ENCODE data around the gene RERE. TPM values are rescaled to one million over a fixed set of nuclear protein-coding genes. Genes with fewer than 3 reads are reported as not detected.
"Not testable (repeated sequence)": the region's sequence is repeated elsewhere in the genome, so short reads cannot be mapped to it uniquely, and the experiment has no call there.

RERE gene
- total RNA-seq, 1 donor: 55.0 TPM

- H3K9me3 ChIP-seq (ENCODE audit: low read depth, low read length): no peaks in the 10 kb centered on the region
- H3K79me2 ChIP-seq (ENCODE audit: insufficient read depth, low read length): no peaks in the 10 kb centered on the region
- no peak for TF ChIP-seq CTCF (IDR thresholded peaks at IDR 0.05; ENCODE audit: extremely low read depth, low read depth, low read length)
- H2AFZ ChIP-seq (ENCODE audit: low read length): no peak overlapping the region
- H3K36me3 ChIP-seq (ENCODE audit: insufficient read depth, low read length): no peaks in the 10 kb centered on the region
- peaks cover 13% of the 10 kb centered on the region for H4K20me1 ChIP-seq (ENCODE audit: insufficient read depth, low read length)
- no peak overlapping the region for H3K4me2 ChIP-seq (ENCODE audit: insufficient read depth, low read length)
- no peak overlapping the region for H3K27ac ChIP-seq (ENCODE audit: low read depth, low read length)
- DNase-seq (ENCODE audit: insufficient read length, low spot score, missing footprints): no peak
- no peaks in the 10 kb centered on the region for H3K4me1 ChIP-seq (ENCODE audit: insufficient read depth, low read length)
- H3K27me3 ChIP-seq (ENCODE audit: insufficient read depth, low read length): no peaks in the 10 kb centered on the region
- H3K4me3 ChIP-seq (ENCODE audit: insufficient read depth, low read length): no peak overlapping the region
Measured at GRCh38 chr1:8787218-8787617, 30.2 kb downstream of the RERE start.

DNA sequence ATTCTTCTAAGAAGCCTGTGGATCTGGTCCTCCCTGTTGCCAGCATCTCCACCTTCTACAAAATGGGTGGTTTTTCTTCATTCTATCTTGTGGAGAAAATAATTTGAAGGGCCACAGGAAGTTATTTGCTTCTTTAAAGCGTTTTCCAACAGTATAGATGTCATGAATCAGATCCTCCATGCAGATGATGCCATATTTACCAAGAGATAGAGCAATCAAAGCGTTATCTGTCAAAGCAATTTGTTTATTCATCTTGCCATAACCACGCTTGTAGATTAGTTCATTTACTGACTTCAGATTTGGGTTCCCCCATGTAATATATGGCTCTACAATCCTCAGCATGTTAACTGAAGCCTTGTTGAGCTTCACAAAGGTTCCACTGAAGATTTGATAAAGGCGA lies 31.2 kb downstream of the RERE start:
- not testable (repeated sequence) for H3K27ac ChIP-seq (ENCODE audit: low read depth, low read length); H3K9me3 ChIP-seq (ENCODE audit: low read depth, low read length); H2AFZ ChIP-seq (ENCODE audit: low read length); H3K4me2 ChIP-seq (ENCODE audit: insufficient read depth, low read length); H3K79me2 ChIP-seq (ENCODE audit: insufficient read depth, low read length); H3K4me1 ChIP-seq (ENCODE audit: insufficient read depth, low read length); H3K4me3 ChIP-seq (ENCODE audit: insufficient read depth, low read length); H3K27me3 ChIP-seq (ENCODE audit: insufficient read depth, low read length); DNase-seq (ENCODE audit: insufficient read length, low spot score, missing footprints); H3K36me3 ChIP-seq (ENCODE audit: insufficient read depth, low read length)
- H4K20me1 ChIP-seq (ENCODE audit: insufficient read depth, low read length): peaks cover 11% of the 10 kb centered on the region

DNA sequence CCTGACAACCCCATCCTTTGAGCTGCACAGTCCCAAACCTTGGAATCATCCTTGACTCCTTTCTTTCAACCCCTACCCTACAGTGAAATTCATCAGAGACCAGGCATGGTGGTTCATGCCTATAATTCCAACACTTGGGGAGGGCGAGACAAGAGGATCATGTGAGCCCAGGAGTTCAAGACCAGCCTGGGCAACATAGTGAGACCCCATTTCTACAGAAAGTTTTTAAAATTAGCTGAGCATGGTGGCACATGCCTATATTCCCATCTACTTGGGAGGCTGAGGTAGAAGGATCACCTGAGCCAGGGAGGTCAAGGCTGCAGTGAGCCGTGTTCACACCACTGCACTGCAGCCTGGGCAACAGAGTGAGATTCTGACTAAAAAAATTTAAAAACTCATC lies 34.5 kb downstream of the RERE start:
- no peak for TF ChIP-seq CTCF (IDR thresholded peaks at IDR 0.05; ENCODE audit: extremely low read depth, low read depth, low read length)
- H3K4me2 ChIP-seq (ENCODE audit: insufficient read depth, low read length): no peak overlapping the region
- no peak overlapping the region for H3K27ac ChIP-seq (ENCODE audit: low read depth, low read length)
- peaks cover 14% of the 10 kb centered on the region for H4K20me1 ChIP-seq (ENCODE audit: insufficient read depth, low read length)
- no peaks in the 10 kb centered on the region for H3K27me3 ChIP-seq (ENCODE audit: insufficient read depth, low read length)
- H3K79me2 ChIP-seq (ENCODE audit: insufficient read depth, low read length): no peaks in the 10 kb centered on the region
- DNase-seq (ENCODE audit: insufficient read length, low spot score, missing footprints): no peak
- H3K4me3 ChIP-seq (ENCODE audit: insufficient read depth, low read length): no peak overlapping the region
- H3K36me3 ChIP-seq (ENCODE audit: insufficient read depth, low read length): no peaks in the 10 kb centered on the region
- no peak overlapping the region for H2AFZ ChIP-seq (ENCODE audit: low read length)
- no peaks in the 10 kb centered on the region for H3K4me1 ChIP-seq (ENCODE audit: insufficient read depth, low read length)
- H3K9me3 ChIP-seq (ENCODE audit: low read depth, low read length): no peaks in the 10 kb centered on the region

GRCh38 chr1:8782001-8782620 lies 35.3 kb downstream of the RERE start:
- Histone ChIP-seq H2AFZ (ENCODE audit: low read length) (no peak overlapping the region), H3K27ac (ENCODE audit: low read depth, low read length) (no peak overlapping the region), H3K9me3 (ENCODE audit: low read depth, low read length) (no peaks in the 10 kb centered on the region), H3K4me2 (ENCODE audit: insufficient read depth, low read length) (no peak overlapping the region), H3K4me3 (ENCODE audit: insufficient read depth, low read length) (no peak overlapping the region), H3K36me3 (ENCODE audit: insufficient read depth, low read length) (no peaks in the 10 kb centered on the region), H3K79me2 (ENCODE audit: insufficient read depth, low read length) (no peaks in the 10 kb centered on the region), H3K4me1 (ENCODE audit: insufficient read depth, low read length) (no peaks in the 10 kb centered on the region), H3K27me3 (ENCODE audit: insufficient read depth, low read length) (no peaks in the 10 kb centered on the region), H4K20me1 (ENCODE audit: insufficient read depth, low read length) (peaks cover 14% of the 10 kb centered on the region)
- TF ChIP-seq CTCF (IDR thresholded peaks at IDR 0.05; ENCODE audit: extremely low read depth, low read depth, low read length): no peak
- no peak for DNase-seq (ENCODE audit: insufficient read length, low spot score, missing footprints)

Measured in osteoblast (primary cell).